SK-N-DZ (cell line): ENCODE measurements around the gene TMEM52.

Experiments used
- DNase-seq: peaks from one replicate; pipeline ENCODE4 v3.0.0-alpha.2; 2015; ENCODE audit warnings: low spot score

Gene TMEM52

GRCh38 chr1:1873186-1873585 lies 45.9 kb downstream of the TMEM52 start:
- no peak for DNase-seq

- DNase-seq, result no peak
Observed at GRCh38 chr1:1872329-1872994, 46.6 kb downstream of the TMEM52 start.

- no peak for DNase-seq
Observed at GRCh38 chr1:1869469-1869868, 49.6 kb downstream of the TMEM52 start.
